NB4 (cell line): ENCODE results near the gene PNPT1.

ENCODE experiments used
- CTCF ChIP-seq: IDR thresholded peaks from one replicate; pipeline ENCODE4 v1.5.1; 2012; ENCODE audit warnings: low read depth, low read length
- POLR2A ChIP-seq: IDR thresholded peaks from 2 replicates; pipeline ENCODE4 v1.6.1; 2011; ENCODE audit warnings: mild to moderate bottlenecking; ENCODE audit not compliant: insufficient read length; ENCODE audit errors: extremely low read depth

GRCh38 chr2:55653255-55653654 lies 40.4 kb downstream of the PNPT1 start:
- TF ChIP-seq POLR2A (no peak), CTCF (no peak)
